K562 (cell line): ENCODE data around the gene DHRS11. TPM values are rescaled to one million over a fixed set of nuclear protein-coding genes. Genes with fewer than 3 reads are reported as not detected.

ENCODE experiments used
- ATAC-seq: fragments of 200-7000 bp; cut with Tn5 transposase; 3 replicates; pipeline ENCODE4 v1.9.1; 2020; ENCODE audit warnings: moderate library complexity
- BruUV-seq: library from RNA; stranded (reverse); fragments of 400-500 nt; replicated peaks from 2 replicates; lab custom pipeline; 2021; lab: Mats Ljungman, UMichigan
- CTCF ChIA-PET: fragments of 300-600 bp; formaldehyde crosslinking; extraction: SDS; loops from one replicate; lab custom pipeline; 2021; ENCODE audit warnings: low intra/inter-chr PET ratio; lab: Yijun Ruan, JAX
- POLR2A ChIA-PET: fragments of 300-600, 350-650 bp; sonication (Branson Sonifier 250); formaldehyde crosslinking; extraction: SDS; loops from one replicate; lab custom pipeline; 2021; ENCODE audit warnings: antibody characterized with exemption, inconsistent platforms; lab: Yijun Ruan, JAX
- DNase-seq, 4 experiments: peaks; one replicate each; pipeline versions ENCODE4 v3.0.0 to v3.0.0-alpha.2; 2011 to 2018; ENCODE audit warnings: low spot score in 3 of 4, mixed read lengths in 3 of 4; ENCODE audit errors: extremely low read depth in 1 of 4
- FAIRE-seq: peaks from 2 replicates; lab custom pipeline; 2011; peaks lifted over from hg19 to GRCh38; lab: Jason Lieb, UNC
- H2AFZ ChIP-seq: 2 replicates; pipeline ENCODE4 v1.6.0; 2011; ENCODE audit warnings: low read depth, low read length, control low read depth, inconsistent platforms
- H3K27ac ChIP-seq: fragments of 200-600 bp; 3 replicates; pipeline ENCODE4 v1.8.0; 2011; ENCODE audit warnings: low read depth, mild to moderate bottlenecking, control low read depth, inconsistent platforms, low read length, moderate library complexity, mixed read lengths; ENCODE audit errors: extremely low read depth
- H3K27me3 ChIP-seq, 2 experiments: fragments of 300-600 bp in 1 of 2; 2 replicates in 1 of 2; 3 replicates in 1 of 2; pipeline versions ENCODE4 v1.6.0 to v1.8.0; 2011; ENCODE audit warnings: inconsistent platforms in 2 of 2, low read length in 2 of 2, mild to moderate bottlenecking in 1 of 2, mixed read lengths in 1 of 2, moderate library complexity in 1 of 2; ENCODE audit not compliant: control insufficient read depth in 2 of 2, insufficient read depth in 2 of 2
- H3K36me3 ChIP-seq: fragments of 300-600 bp; 3 replicates; pipeline ENCODE4 v1.8.0; 2011; ENCODE audit warnings: mild to moderate bottlenecking, low read length, inconsistent platforms; ENCODE audit not compliant: control insufficient read depth, insufficient read depth
- H3K4me1 ChIP-seq, 2 experiments: fragments of 200-600 bp in 1 of 2; replicated peaks in 1 of 2; 2 replicates in 1 of 2; 3 replicates in 1 of 2; pipeline versions ENCODE4 v1.5.1 to v1.8.0; 2011; ENCODE audit warnings: inconsistent platforms in 2 of 2, low read length in 2 of 2, mild to moderate bottlenecking in 1 of 2, mixed read lengths in 1 of 2, moderate library complexity in 1 of 2; ENCODE audit not compliant: control insufficient read depth in 2 of 2, insufficient read depth in 2 of 2
- H3K4me2 ChIP-seq: 2 replicates; pipeline ENCODE4 v1.6.1; 2011; ENCODE audit warnings: low read length, control low read depth, inconsistent platforms, mixed read lengths; ENCODE audit not compliant: insufficient read depth
- H3K4me3 ChIP-seq: fragments of 200-600 bp; sonication (generic), shearing (Covaris generic); 2 replicates; pipeline ENCODE4 v1.5.1; 2016; ENCODE audit warnings: control low read depth, inconsistent platforms
- H3K79me2 ChIP-seq: fragments of 200-600 bp; 3 replicates; pipeline ENCODE4 v1.8.0; 2011; ENCODE audit warnings: low read length, inconsistent platforms; ENCODE audit not compliant: control insufficient read depth, insufficient read depth
- H3K9ac ChIP-seq, 2 experiments: 2 replicates each; pipeline versions ENCODE4 v1.6.0 to v1.6.1; 2011; ENCODE audit warnings: low read depth in 2 of 2, low read length in 2 of 2, control low read depth in 1 of 2, inconsistent platforms in 1 of 2, mild to moderate bottlenecking in 1 of 2, mixed read lengths in 1 of 2; ENCODE audit not compliant: insufficient read depth in 1 of 2
- H3K9me1 ChIP-seq: one replicate; pipeline ENCODE4 v1.6.0; 2011; ENCODE audit warnings: inconsistent platforms, mild to moderate bottlenecking, low read length, moderate library complexity; ENCODE audit not compliant: control insufficient read depth, insufficient read depth
- H3K9me3 ChIP-seq: replicated peaks from 2 replicates; pipeline ENCODE4 v1.5.1; 2011; ENCODE audit warnings: low read depth, low read length, inconsistent platforms; ENCODE audit not compliant: control insufficient read depth, insufficient read depth
- H4K20me1 ChIP-seq: replicated peaks from 2 replicates; pipeline ENCODE4 v1.6.1; 2011; ENCODE audit warnings: low read length, inconsistent platforms, mixed read lengths; ENCODE audit not compliant: control insufficient read depth, insufficient read depth
- CREB3 ChIP-seq: fragments of 450-650 bp; conservative IDR thresholded peaks from 2 replicates; pipeline ENCODE4 v1.6.1; 2016; ENCODE audit warnings: missing genetic modification characterization, low read depth, mild to moderate bottlenecking, missing compliant biosample characterization, moderate library complexity
- CREM ChIP-seq: IDR thresholded peaks from 2 replicates; pipeline ENCODE4 v1.6.1; 2014; ENCODE audit warnings: antibody characterized with exemption, low read depth
- ESRRA ChIP-seq: fragments of 450-650 bp; IDR thresholded peaks from 2 replicates; pipeline ENCODE4 v1.6.1; 2014; ENCODE audit warnings: low read depth, mild to moderate bottlenecking, moderate library complexity, borderline replicate concordance
- HCFC1 ChIP-seq: IDR thresholded peaks from 2 replicates; pipeline ENCODE4 v1.6.1; 2012; ENCODE audit warnings: low read depth, low read length, improper control_type of control experiment
- JUN ChIP-seq, 2 experiments: sonication (generic) in 1 of 2; formaldehyde crosslinking in 1 of 2; IDR thresholded peaks; 2 replicates each; pipeline versions ENCODE4 v1.6.1 to v1.8.0; 2012 to 2022; ENCODE audit warnings: borderline replicate concordance in 2 of 2, mild to moderate bottlenecking in 2 of 2, improper control_type of control experiment in 1 of 2, low read depth in 1 of 2, low read length in 1 of 2, missing genetic modification reagents in 1 of 2
- L3MBTL2 ChIP-seq: fragments of 450-650 bp; IDR thresholded peaks from 2 replicates; pipeline ENCODE4 v1.6.1; 2016; ENCODE audit warnings: mild to moderate bottlenecking, moderate library complexity
- MYC ChIP-seq, 2 experiments: fragments of 250-450 bp in 1 of 2; sonication (Bioruptor Pico) in 1 of 2; IDR thresholded peaks; 2 replicates each; pipeline versions ENCODE4 v1.5.1 to v1.6.1; 2012 to 2021; ENCODE audit warnings: low read depth in 2 of 2, borderline replicate concordance in 1 of 2, improper control_type of control experiment in 1 of 2, low read length in 1 of 2, mild to moderate bottlenecking in 1 of 2, moderate library complexity in 1 of 2
- REST ChIP-seq, 2 experiments: fragments of 450-650 bp; formaldehyde crosslinking in 1 of 2; IDR thresholded peaks; 2 replicates each; pipeline versions ENCODE4 v1.4.0 to v1.6.1; 2014 to 2020; ENCODE audit warnings: mild to moderate bottlenecking in 2 of 2, borderline replicate concordance in 1 of 2, low read depth in 1 of 2
- YY1 ChIP-seq, 3 experiments: IDR thresholded peaks; 2 replicates each; pipeline ENCODE4 v1.6.1; 2011; ENCODE audit warnings: low read length in 2 of 3, mild to moderate bottlenecking in 2 of 3, moderate library complexity in 2 of 3, borderline replicate concordance in 1 of 3, control low read depth in 1 of 3, low read depth in 1 of 3; ENCODE audit not compliant: insufficient read depth in 3 of 3, insufficient replicate concordance in 2 of 3, control insufficient read depth in 1 of 3, insufficient read length in 1 of 3; ENCODE audit errors: extremely low read depth in 1 of 3
- WGBS: fragments of 100-300 bp; shearing (Covaris generic); methylation state at CpG from one replicate; pipeline ENCODE4 v1.1.6; 2016; ENCODE audit warnings: low coverage, mixed read lengths; ENCODE audit not compliant: insufficient coverage; ENCODE audit errors: missing lambda C conversion rate; 5-methylcytosine and 5-hydroxymethylcytosine counted together
- in situ Hi-C: fragments of 300-500 bp; cut with MboI; formaldehyde crosslinking; loops from 4 replicates; pipeline ENCODE4 v1.15.0; 2018; ENCODE audit warnings: inconsistent platforms, mixed read lengths
- intact Hi-C: fragments of 100-400 bp; cut with micrococcal nuclease; formaldehyde crosslinking; loops from 2 replicates; pipeline ENCODE4 v1.14.2; 2022
- polyA plus RNA-seq, 8 experiments: library from polyadenylated mRNA; depleted of rRNA in 4 of 8; stranded (reverse) in 5 of 8; unstranded in 3 of 8; fragments of >200 nt; fragmentation: Nextera tagmentation in 2 of 8; fragmentation: Illumina TruSeq in 1 of 8; extraction: Ambion mirVana in 2 of 8; extraction: Trizol in 1 of 8; gene quantifications; 2 replicates each; pipeline versions ENCODE4 v1.2.1 to v1.2.3, GENCODE V29; 2011 to 2014; ENCODE audit warnings: inconsistent platforms in 1 of 8, missing spikeins in 1 of 8
- total RNA-seq, 7 experiments: library from RNA; depleted of rRNA in 6 of 7; stranded (reverse); fragments of >200 nt in 6 of 7; fragmentation: Illumina TruSeq in 2 of 7; extraction: Trizol in 2 of 7; gene quantifications; 2 replicates each; pipeline versions ENCODE4 v1.2.1 to v1.2.3, GENCODE V29; 2011 to 2021; ENCODE audit warnings: low replicate concordance in 1 of 7

The DHRS11 gene
- total and polyA plus RNA-seq, 9 of the 15 experiments (the other 6 are each of a cell fraction or from before 2014, with no cell fraction given): 15.2 to 123 (median 59.8) TPM

GRCh38 chr17:36629252-36629847 lies 37.7 kb downstream of the DHRS11 start:
- FAIRE-seq: no peak
- Histone ChIP-seq H3K27ac (no peak overlapping the region), H3K4me3 (no peak overlapping the region), H3K79me2 (no peaks in the 10 kb centered on the region), H3K9ac (peak overlapping the region in 1 of 2 experiments; percentile 13; a peak in 1 of 4 replicates), H3K4me1 (peaks cover 0 to 9% of the 10 kb centered on the region in 2 experiments; a peak in 2 of 5 replicates), H2AFZ (peak overlapping the region; percentile 59), H3K27me3 (peaks cover 21 to 34% of the 10 kb centered on the region in 2 experiments), H3K9me1 (no peaks in the 10 kb centered on the region), H3K4me2 (no peak overlapping the region), H3K9me3 (no peaks in the 10 kb centered on the region), H4K20me1 (no peaks in the 10 kb centered on the region; the same call in 1 of the 2 replicates), H3K36me3 (no peaks in the 10 kb centered on the region)
- BruUV-seq: no TSS peak
- DNase-seq: peak; percentile 79 to 91 (median 88)
- CTCF ChIA-PET: interaction anchor here (0.6 to 2.3 kb wide), 10 partner anchors 9 to 744 kb away, joined by 3 to 26 read pairs (median 4); no protein-coding TSS in a partner anchor
- POLR2A ChIA-PET: no interaction called here
- ATAC-seq: peak; percentile 96
- 9% methylated on average over 13 of the region's 14 CpGs for WGBS
- in situ Hi-C loops: loop anchor here (10.0 kb wide), 1 partner anchor 745 kb away; the partner anchor contains the start of gene C17orf78
- intact Hi-C loops: loop anchor here (2.0 to 10.0 kb wide), 4 partner anchors 27 to 585 kb away; no protein-coding TSS in a partner anchor
- TF ChIP-seq YY1 (IDR thresholded peaks at IDR 0.05; ENCODE audit: borderline replicate concordance in 1 of 3, control insufficient read depth in 1 of 3, extremely low read depth in 1 of 3, insufficient read depth in 3 of 3, insufficient read length in 1 of 3, insufficient replicate concordance in 2 of 3, low read depth in 1 of 3, low read length in 2 of 3) (peak in 1 of 3 experiments; percentile 29), CREM (peak; percentile 39; the same call in 1 of the 2 replicates), MYC (IDR thresholded peaks at IDR 0.05; ENCODE audit: low read depth, low read length) (peak; percentile 89), MYC (CRISPR knock-in tag; IDR thresholded peaks at IDR 0.05; ENCODE audit: borderline replicate concordance, low read depth) (no peak), ESRRA (peak; percentile 34; the same call in 1 of the 2 replicates), CREB3 (tag) (no peak), REST (IDR thresholded peaks at IDR 0.05; ENCODE audit: borderline replicate concordance) (peak; percentile 84), REST (CRISPR knock-in tag; IDR thresholded peaks at IDR 0.05; ENCODE audit: low read depth) (no peak), HCFC1 (0 out of 2 replicates have a peak, but pooled peaks have one; percentile 12), L3MBTL2 (peak; percentile 47), JUN (IDR thresholded peaks at IDR 0.05; ENCODE audit: borderline replicate concordance, low read depth, low read length) (0 out of 2 replicates have a peak, but pooled peaks have one; percentile 15), JUN (CRISPR knock-in tag; IDR thresholded peaks at IDR 0.05; ENCODE audit: borderline replicate concordance) (no peak)
